K562 (cell line): ENCODE measurements around the gene TEX30. TPM values are rescaled to one million over a fixed set of nuclear protein-coding genes. Genes with fewer than 3 reads are reported as not detected.

Experiments used
- ATAC-seq: fragments of 200-7000 bp; cut with Tn5 transposase; 3 replicates; pipeline ENCODE4 v1.9.1; 2020; ENCODE audit warnings: moderate library complexity
- BruUV-seq: library from RNA; stranded (reverse); fragments of 400-500 nt; replicated peaks from 2 replicates; lab custom pipeline; 2021; lab: Mats Ljungman, UMichigan
- CTCF ChIA-PET: fragments of 300-600 bp; formaldehyde crosslinking; extraction: SDS; loops from one replicate; lab custom pipeline; 2021; ENCODE audit warnings: low intra/inter-chr PET ratio; lab: Yijun Ruan, JAX
- POLR2A ChIA-PET: fragments of 300-600, 350-650 bp; sonication (Branson Sonifier 250); formaldehyde crosslinking; extraction: SDS; loops from one replicate; lab custom pipeline; 2021; ENCODE audit warnings: antibody characterized with exemption, inconsistent platforms; lab: Yijun Ruan, JAX
- DNase-seq, 4 experiments: peaks; one replicate each; pipeline versions ENCODE4 v3.0.0 to v3.0.0-alpha.2; 2011 to 2018; ENCODE audit warnings: low spot score in 3 of 4, mixed read lengths in 3 of 4; ENCODE audit errors: extremely low read depth in 1 of 4
- FAIRE-seq: peaks from 2 replicates; lab custom pipeline; 2011; peaks lifted over from hg19 to GRCh38; lab: Jason Lieb, UNC
- H2AFZ ChIP-seq: 2 replicates; pipeline ENCODE4 v1.6.0; 2011; ENCODE audit warnings: low read depth, low read length, control low read depth, inconsistent platforms
- H3K27ac ChIP-seq: fragments of 200-600 bp; 3 replicates; pipeline ENCODE4 v1.8.0; 2011; ENCODE audit warnings: low read depth, mild to moderate bottlenecking, control low read depth, inconsistent platforms, low read length, moderate library complexity, mixed read lengths; ENCODE audit errors: extremely low read depth
- H3K27me3 ChIP-seq, 2 experiments: fragments of 300-600 bp in 1 of 2; 2 replicates in 1 of 2; 3 replicates in 1 of 2; pipeline versions ENCODE4 v1.6.0 to v1.8.0; 2011; ENCODE audit warnings: inconsistent platforms in 2 of 2, low read length in 2 of 2, mild to moderate bottlenecking in 1 of 2, mixed read lengths in 1 of 2, moderate library complexity in 1 of 2; ENCODE audit not compliant: control insufficient read depth in 2 of 2, insufficient read depth in 2 of 2
- H3K36me3 ChIP-seq: fragments of 300-600 bp; 3 replicates; pipeline ENCODE4 v1.8.0; 2011; ENCODE audit warnings: mild to moderate bottlenecking, low read length, inconsistent platforms; ENCODE audit not compliant: control insufficient read depth, insufficient read depth
- H3K4me1 ChIP-seq, 2 experiments: fragments of 200-600 bp in 1 of 2; replicated peaks in 1 of 2; 2 replicates in 1 of 2; 3 replicates in 1 of 2; pipeline versions ENCODE4 v1.5.1 to v1.8.0; 2011; ENCODE audit warnings: inconsistent platforms in 2 of 2, low read length in 2 of 2, mild to moderate bottlenecking in 1 of 2, mixed read lengths in 1 of 2, moderate library complexity in 1 of 2; ENCODE audit not compliant: control insufficient read depth in 2 of 2, insufficient read depth in 2 of 2
- H3K4me2 ChIP-seq: 2 replicates; pipeline ENCODE4 v1.6.1; 2011; ENCODE audit warnings: low read length, control low read depth, inconsistent platforms, mixed read lengths; ENCODE audit not compliant: insufficient read depth
- H3K4me3 ChIP-seq: fragments of 200-600 bp; sonication (generic), shearing (Covaris generic); 2 replicates; pipeline ENCODE4 v1.5.1; 2016; ENCODE audit warnings: control low read depth, inconsistent platforms
- H3K79me2 ChIP-seq: fragments of 200-600 bp; 3 replicates; pipeline ENCODE4 v1.8.0; 2011; ENCODE audit warnings: low read length, inconsistent platforms; ENCODE audit not compliant: control insufficient read depth, insufficient read depth
- H3K9ac ChIP-seq, 2 experiments: 2 replicates each; pipeline versions ENCODE4 v1.6.0 to v1.6.1; 2011; ENCODE audit warnings: low read depth in 2 of 2, low read length in 2 of 2, control low read depth in 1 of 2, inconsistent platforms in 1 of 2, mild to moderate bottlenecking in 1 of 2, mixed read lengths in 1 of 2; ENCODE audit not compliant: insufficient read depth in 1 of 2
- H3K9me1 ChIP-seq: one replicate; pipeline ENCODE4 v1.6.0; 2011; ENCODE audit warnings: inconsistent platforms, mild to moderate bottlenecking, low read length, moderate library complexity; ENCODE audit not compliant: control insufficient read depth, insufficient read depth
- H3K9me3 ChIP-seq: replicated peaks from 2 replicates; pipeline ENCODE4 v1.5.1; 2011; ENCODE audit warnings: low read depth, low read length, inconsistent platforms; ENCODE audit not compliant: control insufficient read depth, insufficient read depth
- H4K20me1 ChIP-seq: replicated peaks from 2 replicates; pipeline ENCODE4 v1.6.1; 2011; ENCODE audit warnings: low read length, inconsistent platforms, mixed read lengths; ENCODE audit not compliant: control insufficient read depth, insufficient read depth
- CGGBP1 ChIP-seq: fragments of 250-450 bp; sonication (Bioruptor Pico); IDR thresholded peaks from 2 replicates; pipeline ENCODE4 v1.9.0; 2021; ENCODE audit warnings: mild to moderate bottlenecking
- HMG20A ChIP-seq: fragments of 450-650 bp; formaldehyde crosslinking; conservative IDR thresholded peaks from 2 replicates; pipeline ENCODE4 v1.4.0; 2020; ENCODE audit warnings: mild to moderate bottlenecking, mixed read lengths
- IRF2 ChIP-seq: sonication (generic); formaldehyde crosslinking; IDR thresholded peaks from 2 replicates; pipeline ENCODE4 v1.8.1; 2022; ENCODE audit warnings: mild to moderate bottlenecking, missing genetic modification reagents
- SOX6 ChIP-seq: fragments of 450-650 bp; IDR thresholded peaks from 2 replicates; pipeline ENCODE4 v1.6.1; 2014; ENCODE audit warnings: mild to moderate bottlenecking
- TAL1 ChIP-seq: fragments of 450-650 bp; IDR thresholded peaks from 2 replicates; pipeline ENCODE4 v1.6.1; 2016; ENCODE audit warnings: mild to moderate bottlenecking
- ZFX ChIP-seq: sonication (generic); formaldehyde crosslinking; IDR thresholded peaks from 2 replicates; pipeline ENCODE4 v1.8.0; 2022; ENCODE audit warnings: mild to moderate bottlenecking, missing genetic modification reagents, moderate library complexity
- ZKSCAN8 ChIP-seq: fragments of 200-800 bp; sonication (Bioruptor generic); IDR thresholded peaks from 2 replicates; pipeline ENCODE4 v1.6.1; 2016; ENCODE audit warnings: missing genetic modification characterization, missing compliant biosample characterization
- ZNF165 ChIP-seq: fragments of 250-450 bp; sonication (Bioruptor Pico); IDR thresholded peaks from 2 replicates; pipeline ENCODE4 v1.4.0; 2020; ENCODE audit warnings: borderline replicate concordance
- ZNF76 ChIP-seq: fragments of 250-450 bp; sonication (Bioruptor Pico); IDR thresholded peaks from 2 replicates; pipeline ENCODE4 v1.4.0; 2020; ENCODE audit warnings: mild to moderate bottlenecking, moderate library complexity, borderline replicate concordance
- ZZZ3 ChIP-seq: fragments of 450-650 bp; IDR thresholded peaks from 2 replicates; pipeline ENCODE4 v1.6.1; 2016; ENCODE audit warnings: antibody characterized with exemption, mild to moderate bottlenecking, moderate library complexity
- WGBS: fragments of 100-300 bp; shearing (Covaris generic); methylation state at CpG from one replicate; pipeline ENCODE4 v1.1.6; 2016; ENCODE audit warnings: low coverage, mixed read lengths; ENCODE audit not compliant: insufficient coverage; ENCODE audit errors: missing lambda C conversion rate; 5-methylcytosine and 5-hydroxymethylcytosine counted together
- in situ Hi-C: fragments of 300-500 bp; cut with MboI; formaldehyde crosslinking; loops from 4 replicates; pipeline ENCODE4 v1.15.0; 2018; ENCODE audit warnings: inconsistent platforms, mixed read lengths
- intact Hi-C: fragments of 100-400 bp; cut with micrococcal nuclease; formaldehyde crosslinking; loops from 2 replicates; pipeline ENCODE4 v1.14.2; 2022
- polyA plus RNA-seq, 8 experiments: library from polyadenylated mRNA; depleted of rRNA in 4 of 8; stranded (reverse) in 5 of 8; unstranded in 3 of 8; fragments of >200 nt; fragmentation: Nextera tagmentation in 2 of 8; fragmentation: Illumina TruSeq in 1 of 8; extraction: Ambion mirVana in 2 of 8; extraction: Trizol in 1 of 8; gene quantifications; 2 replicates each; pipeline versions ENCODE4 v1.2.1 to v1.2.3, GENCODE V29; 2011 to 2014; ENCODE audit warnings: inconsistent platforms in 1 of 8, missing spikeins in 1 of 8
- total RNA-seq, 7 experiments: library from RNA; depleted of rRNA in 6 of 7; stranded (reverse); fragments of >200 nt in 6 of 7; fragmentation: Illumina TruSeq in 2 of 7; extraction: Trizol in 2 of 7; gene quantifications; 2 replicates each; pipeline versions ENCODE4 v1.2.1 to v1.2.3, GENCODE V29; 2011 to 2021; ENCODE audit warnings: low replicate concordance in 1 of 7
- TF ChIP-seq, protein P1 (sequence below): sonication (generic); IDR thresholded peaks from 2 replicates; pipeline ENCODE4 v1.6.1; 2016

Gene TEX30
- total and polyA plus RNA-seq, 9 of the 15 experiments (the other 6 are each of a cell fraction or from before 2014, with no cell fraction given), result 24.1 to 143 (median 37.3) TPM

GRCh38 chr13:102757006-102757405 lies 16.6 kb downstream of the TEX30 start:
- no peaks in the 10 kb centered on the region for H3K36me3 ChIP-seq
- intact Hi-C loops (no loop called here), in situ Hi-C loops (no loop called here)
- H3K4me1 ChIP-seq, result no peaks in the 10 kb centered on the region; a peak in 1 of 5 replicates
- TF ChIP-seq, protein P1, sequence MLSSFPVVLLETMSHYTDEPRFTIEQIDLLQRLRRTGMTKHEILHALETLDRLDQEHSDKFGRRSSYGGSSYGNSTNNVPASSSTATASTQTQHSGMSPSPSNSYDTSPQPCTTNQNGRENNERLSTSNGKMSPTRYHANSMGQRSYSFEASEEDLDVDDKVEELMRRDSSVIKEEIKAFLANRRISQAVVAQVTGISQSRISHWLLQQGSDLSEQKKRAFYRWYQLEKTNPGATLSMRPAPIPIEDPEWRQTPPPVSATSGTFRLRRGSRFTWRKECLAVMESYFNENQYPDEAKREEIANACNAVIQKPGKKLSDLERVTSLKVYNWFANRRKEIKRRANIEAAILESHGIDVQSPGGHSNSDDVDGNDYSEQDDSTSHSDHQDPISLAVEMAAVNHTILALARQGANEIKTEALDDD, result 0 out of 2 replicates have a peak, but pooled peaks have one; percentile 35
- TF ChIP-seq TAL1, result no peak
- no peak overlapping the region for H3K27ac ChIP-seq
- no peaks in the 10 kb centered on the region for H3K9me3 ChIP-seq
- H3K9ac ChIP-seq, result no peak overlapping the region
- no TSS peak for BruUV-seq
- no peak overlapping the region for H3K4me3 ChIP-seq
- WGBS, result 17% methylated on average over 1 of the region's 1 CpG
- no peak overlapping the region for H3K4me2 ChIP-seq
- no peaks in the 10 kb centered on the region for H3K79me2 ChIP-seq
- H4K20me1 ChIP-seq, result no peaks in the 10 kb centered on the region
- DNase-seq (no peak), FAIRE-seq (no peak), ATAC-seq (no peak)
- POLR2A ChIA-PET, result interaction anchor here (0.6 to 1.4 kb wide), 3 partner anchors 15 to 161 kb away, joined by 3 to 5 read pairs (median 3); partner anchors contain the start of gene TEX30
- H3K27me3 ChIP-seq, result no peaks in the 10 kb centered on the region
- H2AFZ ChIP-seq, result no peak overlapping the region
- CTCF ChIA-PET, result interaction anchor here (0.6 kb wide), 1 partner anchor 692 kb away, joined by 3 read pairs; no protein-coding TSS in a partner anchor
- no peaks in the 10 kb centered on the region for H3K9me1 ChIP-seq

DNA sequence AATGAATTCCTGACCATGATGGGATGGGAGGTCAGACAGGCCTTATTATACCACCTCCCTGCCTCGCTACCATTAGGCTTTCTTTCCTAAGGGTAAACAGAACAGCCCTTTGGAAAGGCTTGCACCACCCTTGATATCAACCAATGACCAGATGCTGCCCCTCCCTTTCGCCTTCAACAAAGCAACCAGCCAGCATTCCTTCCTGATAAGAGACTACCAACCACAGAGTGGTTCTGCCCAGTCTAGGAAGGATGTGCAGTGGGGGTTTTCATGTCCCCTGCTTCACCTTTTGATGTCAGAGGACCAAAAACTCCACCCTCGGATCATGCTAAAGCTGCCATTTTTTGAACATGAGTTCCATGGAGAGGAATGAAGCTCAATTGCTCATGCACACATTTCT lies 21.7 kb downstream of the TEX30 start:
- FAIRE-seq (no peak), DNase-seq (no peak), ATAC-seq (no peak)
- H3K9ac ChIP-seq, result no peak overlapping the region
- in situ Hi-C loops, result no loop called here
- TF ChIP-seq HMG20A (CRISPR knock-in tag), result no peak
- TF ChIP-seq SOX6, result no peak
- no peak for TF ChIP-seq ZNF76
- no peak for TF ChIP-seq TAL1
- no peak for TF ChIP-seq CGGBP1 (CRISPR knock-in tag)
- no peak for TF ChIP-seq ZZZ3
- no peak for TF ChIP-seq ZKSCAN8 (CRISPR knock-in tag)
- TF ChIP-seq ZNF165 (CRISPR knock-in tag), result no peak
- no peak for TF ChIP-seq IRF2 (CRISPR knock-in tag)
- TF ChIP-seq ZFX (CRISPR knock-in tag), result no peak
- H3K9me3 ChIP-seq, result no peaks in the 10 kb centered on the region
- WGBS, result 9% methylated on average over 3 of the region's 3 CpGs
- ChIA-PET POLR2A (no interaction called here), CTCF (no interaction called here)
- no peak overlapping the region for H3K27ac ChIP-seq
- H4K20me1 ChIP-seq, result no peaks in the 10 kb centered on the region
- no peaks in the 10 kb centered on the region for H3K9me1 ChIP-seq
- intact Hi-C loops, result no loop called here
- H3K27me3 ChIP-seq, result no peaks in the 10 kb centered on the region
- no peaks in the 10 kb centered on the region for H3K36me3 ChIP-seq
- H3K4me2 ChIP-seq, result no peak overlapping the region
- H3K79me2 ChIP-seq, result no peaks in the 10 kb centered on the region
- no peak overlapping the region for H2AFZ ChIP-seq
- BruUV-seq, result no TSS peak
- no peak overlapping the region for H3K4me3 ChIP-seq
- H3K4me1 ChIP-seq, result no peaks in the 10 kb centered on the region; a peak in 1 of 5 replicates
